ENCODE data around the gene STXBP1.

The STXBP1 gene

GRCh38 chr9:127660886-127661741, 49.0 kb downstream of the STXBP1 start:
- DNase-seq, result no peak

GRCh38 chr9:127662617-127663016, 50.5 kb downstream of the STXBP1 start:
- DNase-seq, result no peak

- DNase-seq, result no peak
Measured at GRCh38 chr9:127664324-127664677, 52.2 kb downstream of the STXBP1 start.

GRCh38 chr9:127664678-127665507, 52.8 kb downstream of the STXBP1 start:
- DNase-seq, result no peak

GRCh38 chr9:127667127-127667844, 55.2 kb downstream of the STXBP1 start:
- no peak for DNase-seq

- DNase-seq, result no peak
Measured at GRCh38 chr9:127667906-127668305, 55.8 kb downstream of the STXBP1 start.

- no peak for DNase-seq
Measured at GRCh38 chr9:127673234-127673633, 61.2 kb downstream of the STXBP1 start.

GRCh38 chr9:127676638-127677037, 64.6 kb downstream of the STXBP1 start:
- DNase-seq, result no peak

GRCh38 chr9:127679506-127679905, 67.4 kb downstream of the STXBP1 start:
- no peak for DNase-seq

GRCh38 chr9:127680226-127680625, 68.1 kb downstream of the STXBP1 start:
- DNase-seq, result no peak

- no peak for DNase-seq
Measured at GRCh38 chr9:127680846-127681245, 68.8 kb downstream of the STXBP1 start.

GRCh38 chr9:127682351-127683136, 70.5 kb downstream of the STXBP1 start:
- DNase-seq, result no peak

- DNase-seq, result no peak
Measured at GRCh38 chr9:127683723-127684122, 71.6 kb downstream of the STXBP1 start.

- no peak for DNase-seq
Measured at GRCh38 chr9:127684576-127684975, 72.5 kb downstream of the STXBP1 start.

- DNase-seq, result no peak
Measured at GRCh38 chr9:127686461-127687393, 74.7 kb downstream of the STXBP1 start.

- DNase-seq, result no peak
Measured at GRCh38 chr9:127689329-127690000, 77.4 kb downstream of the STXBP1 start.

GRCh38 chr9:127690735-127691134, 78.7 kb downstream of the STXBP1 start:
- no peak for DNase-seq

- no peak for DNase-seq
Measured at GRCh38 chr9:127692071-127692470, 80.0 kb downstream of the STXBP1 start.

- no peak for DNase-seq
Measured at GRCh38 chr9:127693143-127693542, 81.1 kb downstream of the STXBP1 start.

GRCh38 chr9:127693697-127694096, 81.6 kb downstream of the STXBP1 start:
- DNase-seq, result no peak

Measured in NCI-H1048 (cell line).